ENCODE results near the gene DCN.

The DCN gene

GRCh38 chr12:91182636-91183455, at the start of gene DCN:
DCN (minus strand) TSS chr12:91182817; CDS start chr12:91178552, 4,265 bp downstream.
- Histone ChIP-seq H3K4me1 (ENCODE audit: control insufficient read depth, insufficient read depth, low read length, unreplicated experiment) (peaks cover 12% of the 10 kb centered on the region), H2AFZ (ENCODE audit: low read length, unreplicated experiment) (peak within 1 kb of the TSS; percentile 93), H3K4me3 (ENCODE audit: low read depth, low read length) (peak within 1 kb of the TSS; percentile 73), H3K27me3 (ENCODE audit: insufficient read depth, low read length) (no peaks in the 10 kb centered on the region), H3K79me2 (ENCODE audit: control insufficient read depth, insufficient read depth, low read length, unreplicated experiment) (peaks cover 38% of the 10 kb centered on the region), H3K36me3 (ENCODE audit: insufficient read depth, low read length) (no peaks in the 10 kb centered on the region), H3K27ac (ENCODE audit: low read depth, low read length) (peak within 1 kb of the TSS; percentile 74)

GRCh38 chr12:91230841-91231240, 48.2 kb upstream of the DCN start:
- Histone ChIP-seq H3K4me3 (ENCODE audit: low read depth, low read length) (no peak overlapping the region), H3K4me1 (ENCODE audit: control insufficient read depth, insufficient read depth, low read length, unreplicated experiment) (peaks cover 5% of the 10 kb centered on the region), H2AFZ (ENCODE audit: low read length, unreplicated experiment) (peak overlapping the region; percentile 8), H3K27me3 (ENCODE audit: insufficient read depth, low read length) (no peaks in the 10 kb centered on the region), H3K79me2 (ENCODE audit: control insufficient read depth, insufficient read depth, low read length, unreplicated experiment) (no peaks in the 10 kb centered on the region), H3K36me3 (ENCODE audit: insufficient read depth, low read length) (no peaks in the 10 kb centered on the region), H3K27ac (ENCODE audit: low read depth, low read length) (no peak overlapping the region)

- H3K36me3 ChIP-seq (ENCODE audit: insufficient read depth, low read length) = no peaks in the 10 kb centered on the region
- no peaks in the 10 kb centered on the region for H3K27me3 ChIP-seq (ENCODE audit: insufficient read depth, low read length)
- no peaks in the 10 kb centered on the region for H3K79me2 ChIP-seq (ENCODE audit: control insufficient read depth, insufficient read depth, low read length, unreplicated experiment)
- H2AFZ ChIP-seq (ENCODE audit: low read length, unreplicated experiment) = no peak overlapping the region
- H3K4me3 ChIP-seq (ENCODE audit: low read depth, low read length) = no peak overlapping the region
- peaks cover 36% of the 10 kb centered on the region for H3K4me1 ChIP-seq (ENCODE audit: control insufficient read depth, insufficient read depth, low read length, unreplicated experiment)
- no peak overlapping the region for H3K27ac ChIP-seq (ENCODE audit: low read depth, low read length)
Measured at GRCh38 chr12:91226951-91227350, 44.3 kb upstream of the DCN start.

DNA sequence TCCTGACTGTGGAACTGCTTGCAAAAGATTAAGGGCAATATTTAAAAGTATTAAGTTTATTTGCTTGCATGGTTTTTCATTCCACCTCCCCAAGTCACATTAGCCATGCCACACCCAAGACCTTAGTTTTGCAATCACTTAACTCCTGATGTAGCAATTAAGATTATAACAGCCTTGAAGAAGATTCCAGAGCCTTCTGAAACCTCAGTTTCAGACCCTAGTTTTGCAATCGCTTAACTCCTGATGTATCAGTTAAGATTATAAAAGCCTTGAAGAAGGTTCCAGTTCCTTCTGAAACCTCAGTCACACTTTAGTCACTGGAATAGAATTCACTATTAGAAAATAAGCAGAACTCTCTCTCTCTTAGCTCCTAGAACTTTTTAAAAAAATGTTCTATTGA, 42.7 kb upstream of the DCN start:
- no peaks in the 10 kb centered on the region for H3K79me2 ChIP-seq (ENCODE audit: control insufficient read depth, insufficient read depth, low read length, unreplicated experiment)
- peak overlapping the region; percentile 37 for H2AFZ ChIP-seq (ENCODE audit: low read length, unreplicated experiment)
- H3K27ac ChIP-seq (ENCODE audit: low read depth, low read length) = peak overlapping the region; percentile 14; the same call in 1 of the 2 replicates
- H3K27me3 ChIP-seq (ENCODE audit: insufficient read depth, low read length) = no peaks in the 10 kb centered on the region
- H3K4me1 ChIP-seq (ENCODE audit: control insufficient read depth, insufficient read depth, low read length, unreplicated experiment) = peaks cover 35% of the 10 kb centered on the region
- H3K36me3 ChIP-seq (ENCODE audit: insufficient read depth, low read length) = no peaks in the 10 kb centered on the region
- H3K4me3 ChIP-seq (ENCODE audit: low read depth, low read length) = no peak overlapping the region

DNA sequence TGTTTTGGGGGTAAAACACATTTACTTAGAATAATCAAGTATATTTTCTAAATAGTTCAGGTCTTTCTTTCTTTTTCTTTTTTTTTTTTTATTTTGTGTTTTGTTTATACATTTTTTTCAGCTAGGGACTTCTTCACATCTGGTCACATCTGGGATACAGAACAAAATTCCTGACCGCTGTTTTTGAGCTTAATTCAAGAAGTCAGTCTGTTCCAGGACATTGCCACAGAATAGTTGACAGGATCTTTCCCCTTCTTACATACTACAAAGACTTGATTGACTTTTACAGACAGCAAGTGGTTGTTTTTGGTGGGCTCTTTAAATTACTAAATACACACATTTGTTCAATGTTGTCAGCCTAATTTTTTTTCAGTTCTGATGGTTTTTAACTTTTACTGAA, 41.8 kb upstream of the DCN start:
- Histone ChIP-seq H3K27me3 (ENCODE audit: insufficient read depth, low read length) (no peaks in the 10 kb centered on the region), H3K4me1 (ENCODE audit: control insufficient read depth, insufficient read depth, low read length, unreplicated experiment) (peaks cover 41% of the 10 kb centered on the region), H3K79me2 (ENCODE audit: control insufficient read depth, insufficient read depth, low read length, unreplicated experiment) (no peaks in the 10 kb centered on the region), H3K27ac (ENCODE audit: low read depth, low read length) (no peak overlapping the region), H3K36me3 (ENCODE audit: insufficient read depth, low read length) (no peaks in the 10 kb centered on the region), H3K4me3 (ENCODE audit: low read depth, low read length) (no peak overlapping the region), H2AFZ (ENCODE audit: low read length, unreplicated experiment) (no peak overlapping the region)

DNA sequence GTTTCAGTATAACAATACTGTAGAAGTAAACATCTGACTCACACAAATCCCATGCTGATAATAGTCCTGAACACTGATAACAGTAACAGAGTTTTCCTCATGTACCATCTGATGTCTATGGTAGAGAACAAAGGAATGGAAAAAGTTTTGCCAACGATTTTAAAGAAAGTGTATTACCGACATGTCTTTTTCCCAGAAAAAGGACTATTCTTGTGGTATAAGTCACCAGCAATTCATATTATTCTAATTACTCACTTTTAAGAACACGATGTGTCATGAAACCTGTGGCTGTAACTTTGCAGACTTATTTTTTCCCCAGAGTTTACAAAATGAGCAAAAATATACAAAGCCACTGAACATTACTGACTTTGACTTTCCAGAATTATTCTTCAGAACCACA, 40.1 kb upstream of the DCN start:
- Histone ChIP-seq H2AFZ (ENCODE audit: low read length, unreplicated experiment) (peak overlapping the region; percentile 71), H3K79me2 (ENCODE audit: control insufficient read depth, insufficient read depth, low read length, unreplicated experiment) (no peaks in the 10 kb centered on the region), H3K4me1 (ENCODE audit: control insufficient read depth, insufficient read depth, low read length, unreplicated experiment) (peaks cover 44% of the 10 kb centered on the region), H3K27me3 (ENCODE audit: insufficient read depth, low read length) (no peaks in the 10 kb centered on the region), H3K4me3 (ENCODE audit: low read depth, low read length) (peak overlapping the region; percentile 60), H3K27ac (ENCODE audit: low read depth, low read length) (peak overlapping the region; percentile 95), H3K36me3 (ENCODE audit: insufficient read depth, low read length) (no peaks in the 10 kb centered on the region)

DNA sequence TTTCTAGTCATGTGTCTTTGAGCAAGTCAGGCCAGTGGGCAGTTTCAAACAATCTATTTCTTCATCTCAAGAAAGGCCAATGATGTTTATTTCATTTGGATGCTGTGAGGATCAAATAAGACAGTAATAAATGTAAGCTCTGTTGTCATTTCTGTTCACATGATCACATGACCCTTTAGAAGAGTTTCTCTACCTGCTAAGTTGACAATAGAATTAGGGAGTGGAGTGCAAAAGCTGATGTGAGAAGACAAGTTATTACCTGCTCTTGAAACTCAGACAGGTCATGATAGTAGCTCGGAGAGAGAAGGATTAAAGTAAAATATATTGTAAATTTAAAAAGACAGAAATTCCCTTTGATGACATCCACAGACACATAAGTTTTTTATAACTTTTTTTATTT, 37.3 kb upstream of the DCN start:
- peak overlapping the region; percentile 1 for H2AFZ ChIP-seq (ENCODE audit: low read length, unreplicated experiment)
- H3K4me1 ChIP-seq (ENCODE audit: control insufficient read depth, insufficient read depth, low read length, unreplicated experiment) = peaks cover 43% of the 10 kb centered on the region
- H3K36me3 ChIP-seq (ENCODE audit: insufficient read depth, low read length) = no peaks in the 10 kb centered on the region
- H3K4me3 ChIP-seq (ENCODE audit: low read depth, low read length) = no peak overlapping the region
- H3K27me3 ChIP-seq (ENCODE audit: insufficient read depth, low read length) = no peaks in the 10 kb centered on the region
- peak overlapping the region; percentile 67 for H3K27ac ChIP-seq (ENCODE audit: low read depth, low read length)
- no peaks in the 10 kb centered on the region for H3K79me2 ChIP-seq (ENCODE audit: control insufficient read depth, insufficient read depth, low read length, unreplicated experiment)

DNA sequence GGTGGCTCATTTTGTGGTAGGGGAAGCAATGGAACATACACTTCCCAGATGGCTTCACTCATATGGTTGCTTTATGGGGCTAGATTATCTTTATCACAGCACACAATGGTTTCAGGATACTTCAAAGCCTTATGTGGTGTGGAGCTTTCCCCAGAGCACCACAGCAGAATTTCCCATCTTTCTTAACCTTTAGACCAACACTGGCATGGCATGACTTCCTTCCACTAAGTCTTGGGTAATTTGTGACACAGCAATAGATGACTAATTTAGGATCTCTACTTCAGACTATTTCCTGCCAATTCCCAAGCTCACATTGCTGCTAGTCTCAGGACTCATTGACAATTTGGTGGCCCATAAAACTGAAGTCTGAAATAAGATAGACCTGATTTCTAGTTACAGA, 36.9 kb upstream of the DCN start:
- peaks cover 39% of the 10 kb centered on the region for H3K4me1 ChIP-seq (ENCODE audit: control insufficient read depth, insufficient read depth, low read length, unreplicated experiment)
- no peak overlapping the region for H3K4me3 ChIP-seq (ENCODE audit: low read depth, low read length)
- H3K36me3 ChIP-seq (ENCODE audit: insufficient read depth, low read length) = no peaks in the 10 kb centered on the region
- no peaks in the 10 kb centered on the region for H3K79me2 ChIP-seq (ENCODE audit: control insufficient read depth, insufficient read depth, low read length, unreplicated experiment)
- H3K27me3 ChIP-seq (ENCODE audit: insufficient read depth, low read length) = no peaks in the 10 kb centered on the region
- peak overlapping the region; percentile 1 for H2AFZ ChIP-seq (ENCODE audit: low read length, unreplicated experiment)
- H3K27ac ChIP-seq (ENCODE audit: low read depth, low read length) = peak overlapping the region; percentile 67

- peaks cover 22% of the 10 kb centered on the region for H3K4me1 ChIP-seq (ENCODE audit: control insufficient read depth, insufficient read depth, low read length, unreplicated experiment)
Measured at GRCh38 chr12:91216871-91217270, 34.3 kb upstream of the DCN start.

GRCh38 chr12:91215940-91216454, 33.4 kb upstream of the DCN start:
- H3K27me3 ChIP-seq (ENCODE audit: insufficient read depth, low read length) = no peaks in the 10 kb centered on the region
- no peaks in the 10 kb centered on the region for H3K36me3 ChIP-seq (ENCODE audit: insufficient read depth, low read length)
- H3K27ac ChIP-seq (ENCODE audit: low read depth, low read length) = peak overlapping the region; percentile 20; the same call in 1 of the 2 replicates
- peak overlapping the region; percentile 49 for H2AFZ ChIP-seq (ENCODE audit: low read length, unreplicated experiment)
- H3K4me1 ChIP-seq (ENCODE audit: control insufficient read depth, insufficient read depth, low read length, unreplicated experiment) = peaks cover 18% of the 10 kb centered on the region
- no peak overlapping the region for H3K4me3 ChIP-seq (ENCODE audit: low read depth, low read length)
- no peaks in the 10 kb centered on the region for H3K79me2 ChIP-seq (ENCODE audit: control insufficient read depth, insufficient read depth, low read length, unreplicated experiment)

More at GRCh38 chr12:91216871-91217270, 34.3 kb upstream of the DCN start:
- no peak overlapping the region for H2AFZ ChIP-seq (ENCODE audit: low read length, unreplicated experiment)
- no peaks in the 10 kb centered on the region for H3K36me3 ChIP-seq (ENCODE audit: insufficient read depth, low read length)
- no peaks in the 10 kb centered on the region for H3K79me2 ChIP-seq (ENCODE audit: control insufficient read depth, insufficient read depth, low read length, unreplicated experiment)
- H3K4me3 ChIP-seq (ENCODE audit: low read depth, low read length) = no peak overlapping the region
- no peaks in the 10 kb centered on the region for H3K27me3 ChIP-seq (ENCODE audit: insufficient read depth, low read length)
- peak overlapping the region; percentile 20; the same call in 1 of the 2 replicates for H3K27ac ChIP-seq (ENCODE audit: low read depth, low read length)

DNA sequence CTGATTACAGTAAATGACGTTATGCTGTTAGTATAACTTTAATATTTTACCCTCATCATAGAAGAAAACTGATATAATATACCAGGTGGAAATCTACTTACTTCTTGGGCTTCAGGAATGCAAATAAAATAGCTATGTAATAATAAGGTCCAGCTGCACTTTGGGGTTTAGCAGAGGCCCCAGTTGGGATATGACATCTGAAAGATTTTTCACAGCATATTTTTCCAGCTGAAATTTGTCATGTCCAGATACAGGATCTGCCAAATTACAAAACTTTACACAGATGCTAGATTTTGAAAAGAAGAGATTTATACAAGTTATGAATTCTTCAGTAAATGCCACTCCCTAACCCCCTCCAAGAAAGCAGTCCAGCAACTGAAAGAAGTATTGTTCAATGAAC, 29.2 kb upstream of the DCN start:
- H3K36me3 ChIP-seq (ENCODE audit: insufficient read depth, low read length) = no peaks in the 10 kb centered on the region

More for the DNA sequence above, 29.2 kb upstream of the DCN start:
- H3K27ac ChIP-seq (ENCODE audit: low read depth, low read length) = no peak overlapping the region
- no peaks in the 10 kb centered on the region for H3K79me2 ChIP-seq (ENCODE audit: control insufficient read depth, insufficient read depth, low read length, unreplicated experiment)
- H3K27me3 ChIP-seq (ENCODE audit: insufficient read depth, low read length) = no peaks in the 10 kb centered on the region
- H3K4me3 ChIP-seq (ENCODE audit: low read depth, low read length) = no peak overlapping the region
- H2AFZ ChIP-seq (ENCODE audit: low read length, unreplicated experiment) = no peak overlapping the region
- H3K4me1 ChIP-seq (ENCODE audit: control insufficient read depth, insufficient read depth, low read length, unreplicated experiment) = peaks cover 9% of the 10 kb centered on the region
